ENCODE measurements around the gene TOX3. TPM values are rescaled to one million over a fixed set of nuclear protein-coding genes. Genes with fewer than 3 reads are reported as not detected.

The TOX3 gene
- total and polyA plus RNA-seq, 2 of the 13 experiments (the other 11 are each of a cell fraction or from before 2014, with no cell fraction given): 14.5 to 98.6 TPM

- TF ChIP-seq ZBTB40 (IDR thresholded peaks at IDR 0.05): no peak
- peak; percentile 84; the same call in 1 of the 2 replicates for TF ChIP-seq ZBTB40 (CRISPR knock-in tag; IDR thresholded peaks at IDR 0.05)
- TF ChIP-seq HNF4G (IDR thresholded peaks at IDR 0.05; ENCODE audit: borderline replicate concordance, low read depth, low read length): peak; percentile 68
- TF ChIP-seq HNF4G (CRISPR knock-in tag; IDR thresholded peaks at IDR 0.05; ENCODE audit: borderline replicate concordance, low read depth): peak; percentile 64; the same call in 1 of the 2 replicates
- TF ChIP-seq ZNF230 (CRISPR knock-in tag; IDR thresholded peaks at IDR 0.05): peak; percentile 63; the same call in 1 of the 2 replicates
- peak; percentile 75; the same call in 1 of the 2 replicates for TF ChIP-seq SIX4 (CRISPR knock-in tag; IDR thresholded peaks at IDR 0.05)
- TF ChIP-seq ARID2 (CRISPR knock-in tag; IDR thresholded peaks at IDR 0.05; ENCODE audit: borderline replicate concordance): peak; percentile 67; the same call in 1 of the 2 replicates
- TF ChIP-seq ZBTB37 (CRISPR knock-in tag; IDR thresholded peaks at IDR 0.05): peak; percentile 52; the same call in 1 of the 2 replicates
- TF ChIP-seq NCOA1 (CRISPR knock-in tag; IDR thresholded peaks at IDR 0.05): 0 out of 2 replicates have a peak, but pooled peaks have one; percentile 67
- peak; percentile 63; the same call in 1 of the 2 replicates for TF ChIP-seq PITX1 (CRISPR knock-in tag; IDR thresholded peaks at IDR 0.05)
- 0 out of 2 replicates have a peak, but pooled peaks have one; percentile 38 for TF ChIP-seq ZNF607 (CRISPR knock-in tag; IDR thresholded peaks at IDR 0.05; ENCODE audit: borderline replicate concordance)
- peak; percentile 96 for TF ChIP-seq FOXO1 (CRISPR knock-in tag; IDR thresholded peaks at IDR 0.05)
- peak; percentile 66 for TF ChIP-seq PPARG (CRISPR knock-in tag; conservative IDR thresholded peaks at IDR 0.05)
- TF ChIP-seq LBX2 (CRISPR knock-in tag; IDR thresholded peaks at IDR 0.05; ENCODE audit: borderline replicate concordance): no peak
These were observed 138.6 kb downstream of the TOX3 start (continued) for GRCh38 chr16:52408191-52408845.
